HepG2 (cell line): Measurements from ENCODE around the gene NEURL4. TPM values are rescaled to one million over a fixed set of nuclear protein-coding genes. Genes with fewer than 3 reads are reported as not detected.
"Not testable (repeated sequence)": the region's sequence is repeated elsewhere in the genome, so short reads cannot be mapped to it uniquely, and the experiment has no call there.

Source experiments
- ATAC-seq: fragments of 200-7000 bp; cut with Tn5 transposase; 3 replicates; pipeline ENCODE4 v1.9.1; 2020; ENCODE audit warnings: mild to moderate bottlenecking, moderate library complexity
- BruUV-seq: library from RNA; stranded (reverse); fragments of 400-500 nt; replicated peaks from 2 replicates; lab custom pipeline; 2021; lab: Mats Ljungman, UMichigan
- CTCF ChIA-PET: fragments of 300-600 bp; formaldehyde crosslinking; extraction: SDS; loops from one replicate; lab custom pipeline; 2021; ENCODE audit warnings: low total read pairs, inconsistent platforms, low intra/inter-chr PET ratio; lab: Yijun Ruan, JAX
- POLR2A ChIA-PET: fragments of 350-600 bp; sonication (Branson Sonifier 250); formaldehyde crosslinking; loops from one replicate; lab custom pipeline; 2020; ENCODE audit warnings: antibody characterized with exemption, inconsistent platforms; lab: Yijun Ruan, JAX
- DNase-seq: peaks from one replicate; pipeline ENCODE4 v3.0.0-alpha.2; 2015; ENCODE audit warnings: low spot score
- FAIRE-seq: peaks from 3 replicates; lab custom pipeline; 2011; peaks lifted over from hg19 to GRCh38; lab: Jason Lieb, UNC
- H2AFZ ChIP-seq: one replicate; pipeline ENCODE4 v1.6.1; 2011; ENCODE audit warnings: low read length, inconsistent platforms
- H3K27ac ChIP-seq: fragments of 300-600 bp; 3 replicates; pipeline ENCODE4 v1.8.0; 2011; ENCODE audit warnings: mixed run types, mild to moderate bottlenecking, mixed read lengths, low read length, inconsistent platforms; ENCODE audit not compliant: insufficient read depth; ENCODE audit errors: extremely low read length
- H3K27me3 ChIP-seq, 2 experiments: fragments of 200-600 bp in 1 of 2; 2 replicates in 1 of 2; 3 replicates in 1 of 2; pipeline versions ENCODE4 v1.6.0 to v1.8.0; 2011; ENCODE audit warnings: low read length in 2 of 2, mild to moderate bottlenecking in 2 of 2, moderate library complexity in 2 of 2, inconsistent platforms in 1 of 2; ENCODE audit not compliant: insufficient read depth in 2 of 2, control insufficient read depth in 1 of 2
- H3K36me3 ChIP-seq, 2 experiments: fragments of 200-600 bp in 1 of 2; replicated peaks in 1 of 2; 2 replicates in 1 of 2; 3 replicates in 1 of 2; pipeline versions ENCODE4 v1.5.1 to v1.8.0; 2011; ENCODE audit warnings: low read length in 2 of 2, inconsistent platforms in 1 of 2; ENCODE audit not compliant: insufficient read depth in 2 of 2, control insufficient read depth in 1 of 2
- H3K4me1 ChIP-seq: 2 replicates; pipeline ENCODE4 v1.5.1; 2012; ENCODE audit warnings: low read length, inconsistent platforms; ENCODE audit not compliant: insufficient read depth
- H3K4me2 ChIP-seq: 2 replicates; pipeline ENCODE4 v1.6.0; 2011; ENCODE audit warnings: low read depth, low read length, inconsistent platforms
- H3K4me3 ChIP-seq, 3 experiments: fragments of 200-600 bp in 1 of 3; sonication (generic), shearing (Covaris generic) in 1 of 3; replicated peaks in 1 of 3; 2 replicates each; pipeline ENCODE4 v1.5.1; 2011 to 2016; ENCODE audit warnings: low read length in 3 of 3, inconsistent platforms in 2 of 3, low read depth in 2 of 3, mild to moderate bottlenecking in 2 of 3, control low read depth in 1 of 3, mixed read lengths in 1 of 3; ENCODE audit not compliant: insufficient read depth in 1 of 3
- H3K79me2 ChIP-seq: one replicate; pipeline ENCODE4 v1.6.1; 2011; ENCODE audit warnings: low read length, inconsistent platforms; ENCODE audit not compliant: insufficient read depth
- H3K9ac ChIP-seq: 2 replicates; pipeline ENCODE4 v1.6.0; 2011; ENCODE audit warnings: mild to moderate bottlenecking, low read depth, low read length, inconsistent platforms; ENCODE audit not compliant: insufficient read depth
- H3K9me3 ChIP-seq: 2 replicates; pipeline ENCODE4 v1.5.1; 2012; ENCODE audit warnings: mild to moderate bottlenecking, low read length
- H4K20me1 ChIP-seq: 2 replicates; pipeline ENCODE4 v1.6.0; 2011; ENCODE audit warnings: inconsistent platforms, mild to moderate bottlenecking, low read length, moderate library complexity; ENCODE audit not compliant: insufficient read depth
- ATRX ChIP-seq: sonication (generic); formaldehyde crosslinking; IDR thresholded peaks from 2 replicates; pipeline ENCODE4 v1.4.0; 2020; ENCODE audit warnings: missing genetic modification reagents, borderline replicate concordance
- DR1 ChIP-seq: sonication (generic); formaldehyde crosslinking; IDR thresholded peaks from 2 replicates; pipeline ENCODE4 v1.8.0; 2021; ENCODE audit warnings: mild to moderate bottlenecking, missing genetic modification reagents, inconsistent platforms
- FOXC1 ChIP-seq: sonication (generic); formaldehyde crosslinking; IDR thresholded peaks from 2 replicates; pipeline ENCODE4 v1.8.0; 2022; ENCODE audit warnings: mild to moderate bottlenecking, missing genetic modification reagents, borderline replicate concordance
- KLF11 ChIP-seq: IDR thresholded peaks from 2 replicates; pipeline ENCODE4 v1.6.1; 2016; ENCODE audit warnings: missing compliant biosample characterization
- MEF2D ChIP-seq: sonication (generic); formaldehyde crosslinking; IDR thresholded peaks from 2 replicates; pipeline ENCODE4 v1.5.1; 2020; ENCODE audit warnings: mild to moderate bottlenecking, missing genetic modification reagents
- MTA3 ChIP-seq: sonication (generic); formaldehyde crosslinking; IDR thresholded peaks from 2 replicates; pipeline ENCODE4 v1.4.0; 2020; ENCODE audit warnings: missing genetic modification reagents
- MXD4 ChIP-seq: IDR thresholded peaks from 2 replicates; pipeline ENCODE4 v1.6.1; 2016; ENCODE audit warnings: mild to moderate bottlenecking, missing biosample characterization, missing genetic modification reagents
- NFE2L2 ChIP-seq: fragments of 150-350 bp; IDR thresholded peaks from 2 replicates; pipeline ENCODE4 v1.6.1; 2014; ENCODE audit warnings: low read length
- NR2F6 ChIP-seq, 2 experiments: IDR thresholded peaks; 2 replicates each; pipeline ENCODE4 v1.6.1; 2016; ENCODE audit warnings: antibody characterized with exemption in 1 of 2, mild to moderate bottlenecking in 1 of 2
- RAD51 ChIP-seq: fragments of 450-650 bp; IDR thresholded peaks from 2 replicates; pipeline ENCODE4 v1.6.1; 2016; ENCODE audit warnings: borderline replicate concordance
- RFXANK ChIP-seq: IDR thresholded peaks from 2 replicates; pipeline ENCODE4 v1.6.1; 2016
- SRF ChIP-seq: IDR thresholded peaks from 2 replicates; pipeline ENCODE4 v1.6.1; 2011; ENCODE audit warnings: mild to moderate bottlenecking, low read depth, low read length, moderate library complexity
- STAG1 ChIP-seq: sonication (generic); formaldehyde crosslinking; IDR thresholded peaks from 2 replicates; pipeline ENCODE4 v1.4.0; 2020; ENCODE audit warnings: missing genetic modification reagents
- TGIF2 ChIP-seq: IDR thresholded peaks from 2 replicates; pipeline ENCODE4 v1.6.1; 2016; ENCODE audit warnings: control low read depth, missing compliant biosample characterization
- TP53 ChIP-seq: sonication (generic); formaldehyde crosslinking; conservative IDR thresholded peaks from 2 replicates; pipeline ENCODE4 v1.4.0; 2020; ENCODE audit warnings: missing genetic modification reagents
- ZNF24 ChIP-seq: fragments of 450-650 bp; IDR thresholded peaks from 2 replicates; pipeline ENCODE4 v1.6.1; 2017; ENCODE audit warnings: antibody characterized with exemption, mild to moderate bottlenecking
- ZNF460 ChIP-seq: sonication (generic); formaldehyde crosslinking; IDR thresholded peaks from 2 replicates; pipeline ENCODE4 v1.5.1; 2020; ENCODE audit warnings: missing genetic modification reagents, mild to moderate bottlenecking, borderline replicate concordance
- ZNF619 ChIP-seq: sonication (generic); formaldehyde crosslinking; IDR thresholded peaks from 2 replicates; pipeline ENCODE4 v1.4.0; 2020; ENCODE audit warnings: mild to moderate bottlenecking, missing genetic modification reagents
- ZSCAN12 ChIP-seq: sonication (generic); formaldehyde crosslinking; IDR thresholded peaks from 2 replicates; pipeline ENCODE4 v1.9.0; 2021; ENCODE audit warnings: mild to moderate bottlenecking, missing genetic modification reagents
- ZSCAN5A ChIP-seq: sonication (generic); formaldehyde crosslinking; IDR thresholded peaks from 2 replicates; pipeline ENCODE4 v1.8.0; 2022; ENCODE audit warnings: mild to moderate bottlenecking, missing genetic modification reagents, borderline replicate concordance
- WGBS: methylation state at CpG from one replicate; pipeline ENCODE4 v1.1.6; 2017; ENCODE audit warnings: low lambda C conversion rate; 5-methylcytosine and 5-hydroxymethylcytosine counted together
- in situ Hi-C: cut with HindIII; loops from 2 replicates; pipeline ENCODE4 v1.10.0; 2017; ENCODE audit warnings: low pct_unique_long_range_greater_than_20kb; ENCODE audit not compliant: extremely low pct_ligation_motif_present
- intact Hi-C: fragments of 100-400 bp; cut with micrococcal nuclease; formaldehyde crosslinking; loops from one replicate; pipeline ENCODE4 v1.10.0; 2022; ENCODE audit not compliant: unreplicated experiment
- polyA plus RNA-seq, 8 experiments: library from polyadenylated mRNA; depleted of rRNA in 3 of 8; stranded (reverse) in 7 of 8; unstranded in 1 of 8; fragments of >200 nt; fragmentation: Illumina TruSeq in 4 of 8; extraction: Trizol in 4 of 8; gene quantifications; 2 replicates each; pipeline versions ENCODE4 v1.2.1 to v1.2.3, GENCODE V29; 2011 to 2016; ENCODE audit warnings: low read depth in 4 of 8, missing spikeins in 1 of 8, mixed read lengths in 1 of 8; ENCODE audit not compliant: insufficient read depth in 1 of 8
- total RNA-seq, 5 experiments: library from RNA; depleted of rRNA; stranded (reverse); fragments of >200 nt; fragmentation: Illumina TruSeq; extraction: Trizol; gene quantifications; 2 replicates each; pipeline ENCODE4 v1.2.3, GENCODE V29; 2016; ENCODE audit warnings: low read depth in 1 of 5

NEURL4 gene
- total and polyA plus RNA-seq, 2 of the 13 experiments (the other 11 are each of a cell fraction or from before 2014, with no cell fraction given): 14.8 to 15.7 TPM

GRCh38 chr17:7332600-7333069, 3.5 kb upstream of the NEURL4 start:
- H4K20me1 ChIP-seq, intact Hi-C loops, CTCF ChIA-PET, H3K4me3 ChIP-seq, H3K27me3 ChIP-seq, DNase-seq, ATAC-seq, BruUV-seq, POLR2A ChIA-PET, FAIRE-seq, H3K9me3 ChIP-seq, H2AFZ ChIP-seq, in situ Hi-C loops, H3K9ac ChIP-seq, H3K36me3 ChIP-seq, H3K27ac ChIP-seq: not testable (repeated sequence)
- peaks cover 33% of the 10 kb centered on the region for H3K4me1 ChIP-seq
- H3K79me2 ChIP-seq: peaks cover 12% of the 10 kb centered on the region
- H3K4me2 ChIP-seq: 0 out of 2 replicates have a peak overlapping the region, but pooled peaks have one; percentile 12
- peak; percentile 66; the same call in 1 of the 2 replicates for TF ChIP-seq RAD51
- WGBS: 35% methylated on average over 13 of the region's 14 CpGs

- in situ Hi-C loops: no loop called here
- no peak overlapping the region for H2AFZ ChIP-seq
- TF ChIP-seq ZNF460 (CRISPR knock-in tag) (no peak), DR1 (no peak), ZNF24 (no peak), FOXC1 (CRISPR knock-in tag) (no peak), ATRX (CRISPR knock-in tag) (no peak), TGIF2 (CRISPR knock-in tag) (no peak), STAG1 (CRISPR knock-in tag) (no peak), KLF11 (CRISPR knock-in tag) (no peak), NFE2L2 (no peak), MXD4 (CRISPR knock-in tag) (no peak), MTA3 (no peak), TP53 (CRISPR knock-in tag) (no peak), SRF (no peak), NR2F6 (IDR thresholded peaks at IDR 0.05) (no peak), NR2F6 (CRISPR knock-in tag; IDR thresholded peaks at IDR 0.05) (no peak), ZSCAN12 (CRISPR knock-in tag) (no peak), RFXANK (CRISPR knock-in tag) (no peak), ZSCAN5A (no peak), MEF2D (CRISPR knock-in tag) (no peak), ZNF619 (no peak)
- H3K36me3 ChIP-seq: no peaks in the 10 kb centered on the region
- no TSS peak for BruUV-seq
- peaks cover 0 to 4% of the 10 kb centered on the region in 2 experiments; a peak in 3 of 5 replicates for H3K27me3 ChIP-seq
- ATAC-seq: no peak
- no peak overlapping the region for H3K9ac ChIP-seq
- WGBS: 20% methylated on average over 5 of the region's 7 CpGs
- peaks cover 12% of the 10 kb centered on the region for H3K79me2 ChIP-seq
- no peak for FAIRE-seq
- peak overlapping the region; percentile 12; the same call in 1 of the 2 replicates for H3K4me2 ChIP-seq
- ChIA-PET CTCF (no interaction called here), POLR2A (no interaction called here)
- intact Hi-C loops: no loop called here
- H3K4me1 ChIP-seq: peaks cover 38% of the 10 kb centered on the region
- DNase-seq: no peak
- H3K27ac ChIP-seq: no peak overlapping the region
- no peaks in the 10 kb centered on the region for H3K9me3 ChIP-seq
- H3K4me3 ChIP-seq: no peak overlapping the region
- no peaks in the 10 kb centered on the region for H4K20me1 ChIP-seq
Observed at GRCh38 chr17:7332111-7332510, 3.0 kb upstream of the NEURL4 start.
